GM23248 (cell line): Measurements from ENCODE around the gene IRF5. TPM values are rescaled to one million over a fixed set of nuclear protein-coding genes. Genes with fewer than 3 reads are reported as not detected.

Experiments used
- DNase-seq: peaks from one replicate; pipeline ENCODE4 v3.0.0-alpha.2; 2015
- H2AFZ ChIP-seq: fragments of 200-600 bp; sonication (generic); 2 replicates; pipeline ENCODE4 v1.6.1; 2016; ENCODE audit warnings: antibody characterized with exemption
- H3F3A ChIP-seq: fragments of 200-600 bp; sonication (generic); 2 replicates; pipeline ENCODE4 v1.6.1; 2016; ENCODE audit warnings: mild to moderate bottlenecking, antibody characterized with exemption, mixed run types; ENCODE audit not compliant: insufficient read depth
- H3K27ac ChIP-seq: fragments of 200-600 bp; sonication (generic); 2 replicates; pipeline ENCODE4 v1.5.1; 2016; ENCODE audit warnings: mild to moderate bottlenecking
- H3K27me3 ChIP-seq: fragments of 200-600 bp; sonication (generic); replicated peaks from 2 replicates; pipeline ENCODE4 v1.6.1; 2016; ENCODE audit warnings: mild to moderate bottlenecking; ENCODE audit not compliant: insufficient read depth
- H3K36me3 ChIP-seq: fragments of 200-600 bp; sonication (generic); 2 replicates; pipeline ENCODE4 v1.6.1; 2016; ENCODE audit warnings: low read depth, mild to moderate bottlenecking
- H3K4me1 ChIP-seq: fragments of 200-600 bp; sonication (generic); 2 replicates; pipeline ENCODE4 v1.6.1; 2016; ENCODE audit warnings: mild to moderate bottlenecking; ENCODE audit not compliant: insufficient read depth
- H3K4me2 ChIP-seq: fragments of 200-600 bp; sonication (generic); one replicate; pipeline ENCODE4 v1.6.1; 2016; ENCODE audit warnings: mild to moderate bottlenecking; ENCODE audit not compliant: unreplicated experiment
- H3K4me3 ChIP-seq: fragments of 200-600 bp; sonication (generic); 2 replicates; pipeline ENCODE4 v1.5.1; 2016; ENCODE audit warnings: mild to moderate bottlenecking
- H3K79me2 ChIP-seq: fragments of 200-600 bp; sonication (generic); 2 replicates; pipeline ENCODE4 v1.6.1; 2016; ENCODE audit warnings: mild to moderate bottlenecking; ENCODE audit not compliant: insufficient read depth
- H3K9ac ChIP-seq: fragments of 200-600 bp; sonication (generic); 2 replicates; pipeline ENCODE4 v1.6.1; 2016; ENCODE audit warnings: mild to moderate bottlenecking
- H3K9me2 ChIP-seq: fragments of 200-600 bp; sonication (generic); 2 replicates; pipeline ENCODE4 v1.6.1; 2016; ENCODE audit warnings: mixed run types, mild to moderate bottlenecking, moderate library complexity; ENCODE audit not compliant: insufficient read depth
- H3K9me3 ChIP-seq: fragments of 200-600 bp; sonication (generic); one replicate; pipeline ENCODE4 v1.6.1; 2017; ENCODE audit warnings: low read depth
- H4K20me1 ChIP-seq: fragments of 200-600 bp; sonication (generic); 2 replicates; pipeline ENCODE4 v1.6.0; 2016; ENCODE audit not compliant: insufficient read depth
- EZH2 ChIP-seq: fragments of 200-600 bp; sonication (generic); IDR thresholded peaks from 2 replicates; pipeline ENCODE4 v1.6.1; 2018; ENCODE audit warnings: antibody characterized with exemption, mild to moderate bottlenecking; ENCODE audit not compliant: insufficient read depth, poor library complexity, severe bottlenecking
- EZH2phosphoT487 ChIP-seq: fragments of 200-600 bp; sonication (generic); IDR thresholded peaks from 2 replicates; pipeline ENCODE4 v1.6.1; 2018; ENCODE audit warnings: antibody characterized with exemption, moderate library complexity, mild to moderate bottlenecking, low read depth; ENCODE audit not compliant: insufficient read depth
- WGBS, 2 experiments: methylation state at CpG; one replicate each; pipeline ENCODE4 v1.1.6; 2015 to 2017; ENCODE audit warnings: low lambda C conversion rate in 2 of 2, low coverage in 1 of 2; ENCODE audit errors: missing lambda C conversion rate in 2 of 2; 5-methylcytosine and 5-hydroxymethylcytosine counted together
- in situ Hi-C: fragments of 300-500 bp; cut with MboI; formaldehyde crosslinking; loops from 2 replicates; pipeline ENCODE4 v1.15.0; 2020
- polyA plus RNA-seq: library from polyadenylated mRNA; unstranded; fragments of >200 nt; fragmentation: Nextera tagmentation; extraction: Ambion mirVana; gene quantifications from 2 replicates; pipeline ENCODE4 v1.2.1, GENCODE V29; 2016
- total RNA-seq: library from RNA; depleted of rRNA; stranded (reverse); fragments of >200 nt; shearing (Covaris generic); gene quantifications from 2 replicates; pipeline ENCODE4 v1.2.3, GENCODE V29; 2014

The IRF5 gene
- total and polyA plus RNA-seq, 2 experiments from 2014 or later = under 0.01 to 0.16 TPM

DNA sequence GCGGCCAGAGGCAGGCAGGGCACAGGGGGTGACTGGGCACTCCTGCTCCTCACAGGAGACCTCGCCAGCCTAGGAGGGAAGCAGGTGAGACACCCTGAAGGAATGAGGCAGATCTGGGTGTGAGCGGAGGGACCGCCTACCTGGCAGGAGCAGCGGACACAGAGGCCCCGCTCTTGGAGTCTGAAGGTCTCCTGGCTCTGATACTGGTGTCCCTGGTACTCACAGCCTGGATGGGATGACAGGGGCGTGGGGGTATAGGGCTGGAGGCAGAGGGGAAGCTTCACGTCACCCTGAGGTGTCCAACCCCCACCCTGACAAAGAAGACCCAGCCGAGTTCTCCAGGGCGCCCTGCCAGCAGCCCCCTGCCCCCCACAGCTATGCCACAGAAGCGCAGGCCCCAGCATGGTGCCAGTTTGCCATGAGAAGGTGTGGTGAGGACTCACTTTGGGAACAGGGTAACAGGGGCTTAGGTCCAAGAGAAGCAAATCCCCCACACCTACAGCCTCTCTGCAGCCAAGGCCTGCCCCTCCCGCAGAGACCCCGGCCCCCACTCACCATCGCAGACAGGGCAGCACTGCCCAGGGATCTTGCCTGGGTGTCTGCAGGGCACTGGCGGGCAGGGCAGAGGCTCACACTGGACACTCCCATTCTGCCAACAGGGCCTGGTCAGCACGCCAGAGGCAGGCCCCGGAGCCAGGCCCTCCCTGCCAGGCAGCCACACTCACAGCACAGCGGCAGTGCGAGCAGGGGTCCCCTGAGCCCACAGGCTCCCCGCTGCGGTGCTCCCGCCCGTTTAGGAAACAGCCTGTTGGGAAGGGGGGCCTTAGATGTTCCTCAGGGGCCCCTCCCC lies 44.3 kb upstream of the IRF5 start:
- DNase-seq = no peak
- in situ Hi-C loops = loop anchor here (25.0 kb wide), 1 partner anchor 281 kb away; no protein-coding TSS in a partner anchor
- H3K4me1 ChIP-seq = peaks cover 8% of the 10 kb centered on the region
- H3K27ac ChIP-seq = no peak overlapping the region
- TF ChIP-seq EZH2 = no peak
- no peak for TF ChIP-seq EZH2phosphoT487
- H3K9ac ChIP-seq = no peak overlapping the region
- peaks cover 8% of the 10 kb centered on the region for H3F3A ChIP-seq
- H3K36me3 ChIP-seq = no peaks in the 10 kb centered on the region
- WGBS, 2 experiments = 86 to 91% methylated on average over 19 of the region's 23 CpGs
- no peak overlapping the region for H3K4me2 ChIP-seq
- no peaks in the 10 kb centered on the region for H3K9me3 ChIP-seq
- no peaks in the 10 kb centered on the region for H4K20me1 ChIP-seq
- no peaks in the 10 kb centered on the region for H3K79me2 ChIP-seq
- H3K27me3 ChIP-seq = no peaks in the 10 kb centered on the region
- H3K4me3 ChIP-seq = no peak overlapping the region
- no peak overlapping the region for H2AFZ ChIP-seq
- H3K9me2 ChIP-seq = no peaks in the 10 kb centered on the region

DNA sequence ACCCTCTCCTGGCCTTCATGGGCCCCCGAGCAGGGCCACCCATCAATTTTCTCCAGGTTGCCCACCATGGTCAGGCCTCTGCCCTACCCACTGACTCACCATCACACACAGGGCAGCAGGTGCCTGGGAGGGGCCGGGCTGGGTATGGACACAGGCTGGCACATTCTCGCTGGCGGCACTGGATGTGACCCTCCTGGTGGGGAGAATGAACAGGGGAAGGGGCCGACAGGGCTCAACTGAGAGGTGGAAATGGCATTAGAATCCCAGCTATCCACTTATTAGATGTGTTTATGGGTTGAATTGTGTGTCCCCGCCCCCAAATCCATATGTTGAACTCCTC lies 43.7 kb upstream of the IRF5 start:
- Histone ChIP-seq H3K27me3 (no peaks in the 10 kb centered on the region), H3K4me3 (no peak overlapping the region), H3K9me2 (no peaks in the 10 kb centered on the region), H3K9ac (no peak overlapping the region), H3K27ac (no peak overlapping the region), H3F3A (peaks cover 8% of the 10 kb centered on the region), H3K36me3 (no peaks in the 10 kb centered on the region), H3K9me3 (no peaks in the 10 kb centered on the region), H3K79me2 (no peaks in the 10 kb centered on the region), H2AFZ (no peak overlapping the region), H3K4me2 (no peak overlapping the region), H3K4me1 (peaks cover 8% of the 10 kb centered on the region), H4K20me1 (no peaks in the 10 kb centered on the region)
- DNase-seq = no peak
- WGBS, 2 experiments = 75 to 87% methylated on average over 6 of the region's 6 CpGs
- in situ Hi-C loops = loop anchor here (25.0 kb wide), 1 partner anchor 282 kb away; no protein-coding TSS in a partner anchor
- TF ChIP-seq EZH2 (no peak), EZH2phosphoT487 (no peak)

DNA sequence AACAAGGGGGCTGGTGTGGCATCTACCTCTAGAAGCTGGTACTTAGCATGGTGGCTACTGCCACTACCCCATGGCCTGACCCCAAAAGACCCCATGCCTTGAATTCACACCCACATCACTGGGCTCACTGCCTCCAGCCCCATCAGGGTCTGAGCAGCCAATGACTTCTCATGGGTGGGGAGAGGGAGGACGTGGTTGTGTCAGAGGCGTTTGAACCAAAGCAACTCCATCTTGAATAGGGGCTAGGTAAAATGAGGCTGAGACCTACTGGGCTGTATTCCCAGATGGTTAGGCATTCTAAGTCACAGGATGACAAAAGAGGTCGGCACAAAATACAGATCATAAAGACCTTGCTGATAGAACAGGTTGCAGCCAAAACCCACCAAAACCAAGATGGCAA lies 42.4 kb upstream of the IRF5 start:
- H2AFZ ChIP-seq = no peak overlapping the region
- TF ChIP-seq EZH2 (no peak), EZH2phosphoT487 (no peak)
- 78 to 80% methylated on average over 3 of the region's 3 CpGs for WGBS, 2 experiments

DNA sequence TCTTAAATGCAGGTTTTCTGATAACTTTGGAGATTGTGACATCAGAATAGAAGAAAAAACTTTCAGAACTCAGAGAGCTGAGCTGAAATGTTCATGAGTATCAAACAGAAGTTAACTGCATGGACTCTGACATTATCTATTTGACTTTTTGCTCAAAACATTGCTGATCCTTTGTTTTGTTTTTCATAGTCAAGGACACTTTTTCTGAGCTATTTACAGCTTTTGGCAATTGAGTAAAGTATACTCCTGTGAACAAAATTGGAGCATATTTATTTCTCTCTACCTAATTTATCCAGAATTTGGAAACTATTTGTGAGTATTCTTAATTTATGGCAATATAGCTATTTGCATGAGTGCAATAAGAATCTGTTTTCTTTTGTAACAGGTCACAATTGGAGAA lies 38.3 kb upstream of the IRF5 start:
- no peak overlapping the region for H3K4me2 ChIP-seq
- no peaks in the 10 kb centered on the region for H3K9me2 ChIP-seq
- DNase-seq = no peak
- H3K4me3 ChIP-seq = no peak overlapping the region
- no peak for TF ChIP-seq EZH2
- no peak for TF ChIP-seq EZH2phosphoT487
- no peak overlapping the region for H2AFZ ChIP-seq
- H3K36me3 ChIP-seq = no peaks in the 10 kb centered on the region
- in situ Hi-C loops = loop anchor here (25.0 kb wide), 1 partner anchor 287 kb away; no protein-coding TSS in a partner anchor
- peaks cover 8% of the 10 kb centered on the region for H3F3A ChIP-seq
- H3K79me2 ChIP-seq = no peaks in the 10 kb centered on the region
- H4K20me1 ChIP-seq = no peaks in the 10 kb centered on the region
- H3K27me3 ChIP-seq = peaks cover 4% of the 10 kb centered on the region; the same call in 1 of the 2 replicates
- no peak overlapping the region for H3K27ac ChIP-seq
- H3K9me3 ChIP-seq = no peaks in the 10 kb centered on the region
- no peak overlapping the region for H3K9ac ChIP-seq
- H3K4me1 ChIP-seq = peaks cover 8% of the 10 kb centered on the region

More for the DNA sequence above, 42.4 kb upstream of the IRF5 start:
- in situ Hi-C loops = loop anchor here (25.0 kb wide), 1 partner anchor 283 kb away; no protein-coding TSS in a partner anchor
- Histone ChIP-seq H3K36me3 (no peaks in the 10 kb centered on the region), H3K79me2 (no peaks in the 10 kb centered on the region), H3K4me2 (no peak overlapping the region), H3K9me2 (no peaks in the 10 kb centered on the region), H3K4me1 (peaks cover 8% of the 10 kb centered on the region), H3K27me3 (no peaks in the 10 kb centered on the region), H3K9ac (no peak overlapping the region), H4K20me1 (no peaks in the 10 kb centered on the region), H3K9me3 (no peaks in the 10 kb centered on the region), H3K4me3 (no peak overlapping the region), H3F3A (peaks cover 8% of the 10 kb centered on the region), H3K27ac (no peak overlapping the region)
- DNase-seq = no peak
